ENCODE data around the gene GPATCH8.

- TF ChIP-seq CTCF (conservative IDR thresholded peaks at IDR 0.05) (no peak), EZH2 (IDR thresholded peaks at IDR 0.05; ENCODE audit: low read depth) (no peak)
Measured at GRCh38 chr17:44387804-44388203, 115.4 kb downstream of the GPATCH8 start.
